HEK293T (cell line): ENCODE results near the gene SDR42E2.

Source experiments
- ARNT ChIP-seq: fragments of 450-650 bp; IDR thresholded peaks from 2 replicates; pipeline ENCODE4 v1.6.1; 2017; ENCODE audit warnings: mild to moderate bottlenecking
- BHLHE40 ChIP-seq: fragments of 450-650 bp; IDR thresholded peaks from 2 replicates; pipeline ENCODE4 v1.6.1; 2016; ENCODE audit warnings: mild to moderate bottlenecking, moderate library complexity, borderline replicate concordance
- FOXA1 ChIP-seq: fragments of 450-650 bp; IDR thresholded peaks from 2 replicates; pipeline ENCODE4 v1.6.1; 2016; ENCODE audit warnings: mild to moderate bottlenecking
- FOXK2 ChIP-seq: fragments of 450-650 bp; IDR thresholded peaks from 2 replicates; pipeline ENCODE4 v1.6.1; 2016; ENCODE audit warnings: mild to moderate bottlenecking
- FOXM1 ChIP-seq: fragments of 450-650 bp; IDR thresholded peaks from 2 replicates; pipeline ENCODE4 v1.6.1; 2017; ENCODE audit warnings: mild to moderate bottlenecking, borderline replicate concordance
- LEF1 ChIP-seq: fragments of 450-650 bp; IDR thresholded peaks from 2 replicates; pipeline ENCODE4 v1.6.1; 2017; ENCODE audit warnings: mild to moderate bottlenecking, borderline replicate concordance
- NFRKB ChIP-seq: fragments of 450-650 bp; IDR thresholded peaks from 2 replicates; pipeline ENCODE4 v1.6.1; 2016; ENCODE audit warnings: mild to moderate bottlenecking, moderate library complexity
- SP1 ChIP-seq: fragments of 450-650 bp; IDR thresholded peaks from 2 replicates; pipeline ENCODE4 v1.6.1; 2017
- ZNF384 ChIP-seq: fragments of 450-650 bp; IDR thresholded peaks from 2 replicates; pipeline ENCODE4 v1.6.1; 2016

GRCh38 chr16:22193063-22193411, 30.7 kb downstream of the SDR42E2 start:
- TF ChIP-seq FOXA1 = no peak
- no peak for TF ChIP-seq FOXM1
- TF ChIP-seq NFRKB = no peak
- no peak for TF ChIP-seq ZNF384
- TF ChIP-seq LEF1 = no peak
- TF ChIP-seq SP1 = no peak
- no peak for TF ChIP-seq BHLHE40
- TF ChIP-seq ARNT = no peak
- TF ChIP-seq FOXK2 = no peak
